GM23338 (cell line): ENCODE data around the gene PSORS1C2. TPM values are rescaled to one million over a fixed set of nuclear protein-coding genes. Genes with fewer than 3 reads are reported as not detected.
A peak's percentile ranks its signal among the peaks of the same experiment; 100 is the strongest.

Experiments used
- ATAC-seq: fragments of 200-7000 bp; cut with Tn5 transposase; 3 replicates; pipeline ENCODE4 v1.9.1; 2020
- DNase-seq: peaks from one replicate; pipeline ENCODE4 v3.0.0-alpha.2; 2015; ENCODE audit warnings: low spot score
- H2AFZ ChIP-seq: fragments of 200-600 bp; sonication (generic); 2 replicates; pipeline ENCODE4 v1.8.0; 2016; ENCODE audit warnings: antibody characterized with exemption, mild to moderate bottlenecking, moderate library complexity
- H3F3A ChIP-seq: fragments of 200-600 bp; sonication (generic); replicated peaks from 2 replicates; pipeline ENCODE4 v1.8.0; 2017; ENCODE audit warnings: antibody characterized with exemption, mixed run types, low read depth
- H3K27ac ChIP-seq: fragments of 200-600 bp; sonication (generic); 2 replicates; pipeline ENCODE4 v1.6.1; 2016; ENCODE audit warnings: low read depth
- H3K27me3 ChIP-seq: fragments of 200-600 bp; sonication (generic); 2 replicates; pipeline ENCODE4 v1.8.0; 2016; ENCODE audit warnings: mild to moderate bottlenecking, mixed run types, moderate library complexity; ENCODE audit not compliant: insufficient read depth
- H3K36me3 ChIP-seq: fragments of 200-600 bp; sonication (generic); 2 replicates; pipeline ENCODE4 v1.8.0; 2016; ENCODE audit warnings: mild to moderate bottlenecking; ENCODE audit not compliant: insufficient read depth
- H3K4me1 ChIP-seq: fragments of 200-600 bp; sonication (generic); 2 replicates; pipeline ENCODE4 v1.8.0; 2016; ENCODE audit warnings: mild to moderate bottlenecking, moderate library complexity; ENCODE audit not compliant: insufficient read depth
- H3K4me2 ChIP-seq: fragments of 200-600 bp; sonication (generic); 2 replicates; pipeline ENCODE4 v1.7.1; 2017; ENCODE audit warnings: mixed run types
- H3K4me3 ChIP-seq: fragments of 200-600 bp; sonication (generic); 2 replicates; pipeline ENCODE4 v1.6.1; 2016; ENCODE audit warnings: mixed run types
- H3K79me2 ChIP-seq: fragments of 200-600 bp; sonication (generic); replicated peaks from 2 replicates; pipeline ENCODE4 v1.8.0; 2017; ENCODE audit warnings: mild to moderate bottlenecking; ENCODE audit not compliant: insufficient read depth
- H3K9me2 ChIP-seq: fragments of 200-600 bp; sonication (generic); 2 replicates; pipeline ENCODE4 v1.8.0; 2017; ENCODE audit not compliant: insufficient read depth
- H4K20me1 ChIP-seq: fragments of 200-600 bp; sonication (generic); replicated peaks from 2 replicates; pipeline ENCODE4 v1.8.0; 2017; ENCODE audit warnings: mild to moderate bottlenecking; ENCODE audit not compliant: insufficient read depth
- H3K27ac Mint-ChIP-seq: 2 replicates; pipeline ENCODE4 v1.8.0; 2020; ENCODE audit warnings: inconsistent platforms, mild to moderate bottlenecking, moderate library complexity, mixed read lengths
- H3K27me3 Mint-ChIP-seq: 3 replicates; pipeline ENCODE4 v1.8.0; 2022; ENCODE audit warnings: low read depth, mild to moderate bottlenecking, moderate library complexity, mixed read lengths, inconsistent platforms; ENCODE audit not compliant: insufficient read depth, poor library complexity
- H3K36me3 Mint-ChIP-seq: 3 replicates; pipeline ENCODE4 v1.8.0; 2021; ENCODE audit warnings: low read depth, mild to moderate bottlenecking, inconsistent platforms, moderate library complexity, mixed read lengths
- H3K4me1 Mint-ChIP-seq: 3 replicates; pipeline ENCODE4 v1.8.0; 2020; ENCODE audit warnings: mild to moderate bottlenecking, inconsistent platforms, mixed read lengths
- H3K4me3 Mint-ChIP-seq: 3 replicates; pipeline ENCODE4 v1.8.0; 2021; ENCODE audit warnings: moderate library complexity, mild to moderate bottlenecking, inconsistent platforms, mixed read lengths
- H3K9me3 Mint-ChIP-seq: 3 replicates; pipeline ENCODE4 v1.8.0; 2020; ENCODE audit warnings: moderate library complexity, mild to moderate bottlenecking, inconsistent platforms, mixed read lengths
- CTCF ChIP-seq, 2 experiments: fragments of 200-600 bp in 1 of 2; sonication (generic) in 1 of 2; conservative IDR thresholded peaks; 2 replicates each; pipeline versions ENCODE4 v1.5.1 to v1.6.1; 2016 to 2017; ENCODE audit warnings: antibody characterized with exemption in 2 of 2, low read depth in 2 of 2, mild to moderate bottlenecking in 2 of 2, moderate library complexity in 1 of 2
- ETS1 ChIP-seq: IDR thresholded peaks from 2 replicates; pipeline ENCODE4 v1.6.1; 2016; ENCODE audit warnings: antibody characterized with exemption
- NANOG ChIP-seq: IDR thresholded peaks from 2 replicates; pipeline ENCODE4 v1.6.1; 2016; ENCODE audit warnings: antibody characterized with exemption, borderline replicate concordance
- ZNF462 ChIP-seq: fragments of 250-450 bp; sonication (Bioruptor Pico); IDR thresholded peaks from 2 replicates; pipeline ENCODE4 v1.5.0; 2020; ENCODE audit warnings: mild to moderate bottlenecking, moderate library complexity
- polyA plus RNA-seq: library from polyadenylated mRNA; unstranded; fragments of >200 nt; fragmentation: Nextera tagmentation; extraction: Ambion mirVana; gene quantifications from 2 replicates; pipeline ENCODE4 v1.2.1, GENCODE V29; 2016
- total RNA-seq: library from RNA; depleted of rRNA; stranded (reverse); fragments of >200 nt; shearing (Covaris generic); gene quantifications from 2 replicates; pipeline ENCODE4 v1.2.3, GENCODE V29; 2014

The PSORS1C2 gene
- total and polyA plus RNA-seq, 2 experiments from 2014 or later, result 0.47 TPM; not detected in 1

GRCh38 chr6:31114541-31114878 is 24.4 kb downstream of the PSORS1C2 start, which contains the start of gene PSORS1C1 (continued):
- TF ChIP-seq ZNF462 (CRISPR knock-in tag) (no peak), CTCF (conservative IDR thresholded peaks at IDR 0.05; ENCODE audit: low read depth in 2 of 2) (no peak)

- H4K20me1 ChIP-seq, result no peaks in the 10 kb centered on the region
- H3K27ac ChIP-seq, result no peak overlapping the region
- H3F3A ChIP-seq, result no peaks in the 10 kb centered on the region
- H3K4me2 ChIP-seq, result peak overlapping the region; percentile 64
- ATAC-seq, result peak; percentile 20
- Mint-ChIP-seq H3K27ac (0 out of 2 replicates have a peak overlapping the region, but pooled peaks have one; percentile 35), H3K27me3 (peaks cover 21% of the 10 kb centered on the region), H3K4me3 (no peak overlapping the region), H3K9me3 (no peaks in the 10 kb centered on the region; the same call in 2 of the 3 replicates), H3K4me1 (peaks cover 39% of the 10 kb centered on the region), H3K36me3 (no peaks in the 10 kb centered on the region; the same call in 2 of the 3 replicates)
- H3K36me3 ChIP-seq, result no peaks in the 10 kb centered on the region
- H3K4me1 ChIP-seq, result peaks cover 16% of the 10 kb centered on the region
- H3K79me2 ChIP-seq, result no peaks in the 10 kb centered on the region
- H2AFZ ChIP-seq, result peak overlapping the region; percentile 45
- DNase-seq, result no peak
- no peak overlapping the region for H3K4me3 ChIP-seq
- H3K9me2 ChIP-seq, result peaks cover 7% of the 10 kb centered on the region; the same call in 1 of the 2 replicates
- H3K27me3 ChIP-seq, result no peaks in the 10 kb centered on the region
- no peak for TF ChIP-seq NANOG
- no peak for TF ChIP-seq ETS1
- TF ChIP-seq ZNF462 (CRISPR knock-in tag), result no peak
These were observed 24.9 kb downstream of the PSORS1C2 start for GRCh38 chr6:31113861-31114540.
